ENCODE data around the gene ARHGAP24. TPM values are rescaled to one million over a fixed set of nuclear protein-coding genes. Genes with fewer than 3 reads are reported as not detected.

Gene ARHGAP24
- total RNA-seq, 1 experiment from 2014 or later: 1.3 TPM

DNA sequence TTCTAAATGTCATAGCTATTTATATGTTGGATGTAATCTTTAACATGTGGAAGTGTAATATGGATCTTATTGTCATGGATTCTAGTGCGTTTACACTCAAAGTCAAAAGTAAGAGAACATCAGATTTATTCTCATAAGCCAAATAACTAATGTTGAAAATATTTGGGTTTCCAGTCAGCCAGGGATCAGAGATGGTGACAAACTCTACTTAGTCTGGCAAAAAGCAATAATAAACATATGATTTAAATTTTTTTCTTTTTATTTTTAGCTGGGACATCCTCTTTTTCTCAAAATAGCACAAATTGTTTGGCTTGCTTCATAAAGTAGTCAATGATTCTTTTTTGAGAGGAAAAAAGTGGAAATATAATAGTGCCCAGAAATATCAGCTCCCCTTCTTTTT lies 392.3 kb downstream of the ARHGAP24 start:
- RAD21 ChIA-PET (ENCODE audit: low non-redundant PET in 1 of 2, low total read pairs in 2 of 2, uncharacterized antibody in 2 of 2, unreplicated experiment in 2 of 2): no interaction called here
- no peaks in the 10 kb centered on the region for H3K4me1 ChIP-seq (ENCODE audit: control insufficient read depth in 1 of 2, insufficient read depth in 2 of 2, low read length in 2 of 2)
- BruUV-seq (replicated peaks): no TSS peak
- H2AFZ ChIP-seq (ENCODE audit: low read depth, low read length, poor library complexity, severe bottlenecking): no peak overlapping the region
- no peaks in the 10 kb centered on the region for H4K20me1 ChIP-seq (ENCODE audit: insufficient read depth)
- H3K4me2 ChIP-seq (ENCODE audit: low read length): no peak overlapping the region
- H3K9me3 ChIP-seq (ENCODE audit: control insufficient read depth in 1 of 2, insufficient read depth in 1 of 2, low read depth in 1 of 2, low read length in 2 of 2): no peaks in the 10 kb centered on the region
- intact Hi-C loops (cut with micrococcal nuclease): no loop called here
- POLR2A ChIA-PET: no interaction called here
- no peak for TF ChIP-seq POLR2AphosphoS5 (IDR thresholded peaks at IDR 0.05; ENCODE audit: low read depth, low read length)
- TF ChIP-seq, protein P1, sequence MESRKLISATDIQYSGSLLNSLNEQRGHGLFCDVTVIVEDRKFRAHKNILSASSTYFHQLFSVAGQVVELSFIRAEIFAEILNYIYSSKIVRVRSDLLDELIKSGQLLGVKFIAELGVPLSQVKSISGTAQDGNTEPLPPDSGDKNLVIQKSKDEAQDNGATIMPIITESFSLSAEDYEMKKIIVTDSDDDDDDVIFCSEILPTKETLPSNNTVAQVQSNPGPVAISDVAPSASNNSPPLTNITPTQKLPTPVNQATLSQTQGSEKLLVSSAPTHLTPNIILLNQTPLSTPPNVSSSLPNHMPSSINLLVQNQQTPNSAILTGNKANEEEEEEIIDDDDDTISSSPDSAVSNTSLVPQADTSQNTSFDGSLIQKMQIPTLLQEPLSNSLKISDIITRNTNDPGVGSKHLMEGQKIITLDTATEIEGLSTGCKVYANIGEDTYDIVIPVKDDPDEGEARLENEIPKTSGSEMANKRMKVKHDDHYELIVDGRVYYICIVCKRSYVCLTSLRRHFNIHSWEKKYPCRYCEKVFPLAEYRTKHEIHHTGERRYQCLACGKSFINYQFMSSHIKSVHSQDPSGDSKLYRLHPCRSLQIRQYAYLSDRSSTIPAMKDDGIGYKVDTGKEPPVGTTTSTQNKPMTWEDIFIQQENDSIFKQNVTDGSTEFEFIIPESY (IDR thresholded peaks at IDR 0.05; ENCODE audit: extremely low read depth, insufficient replicate concordance, low read length): no peak
- TF ChIP-seq, protein P2, sequence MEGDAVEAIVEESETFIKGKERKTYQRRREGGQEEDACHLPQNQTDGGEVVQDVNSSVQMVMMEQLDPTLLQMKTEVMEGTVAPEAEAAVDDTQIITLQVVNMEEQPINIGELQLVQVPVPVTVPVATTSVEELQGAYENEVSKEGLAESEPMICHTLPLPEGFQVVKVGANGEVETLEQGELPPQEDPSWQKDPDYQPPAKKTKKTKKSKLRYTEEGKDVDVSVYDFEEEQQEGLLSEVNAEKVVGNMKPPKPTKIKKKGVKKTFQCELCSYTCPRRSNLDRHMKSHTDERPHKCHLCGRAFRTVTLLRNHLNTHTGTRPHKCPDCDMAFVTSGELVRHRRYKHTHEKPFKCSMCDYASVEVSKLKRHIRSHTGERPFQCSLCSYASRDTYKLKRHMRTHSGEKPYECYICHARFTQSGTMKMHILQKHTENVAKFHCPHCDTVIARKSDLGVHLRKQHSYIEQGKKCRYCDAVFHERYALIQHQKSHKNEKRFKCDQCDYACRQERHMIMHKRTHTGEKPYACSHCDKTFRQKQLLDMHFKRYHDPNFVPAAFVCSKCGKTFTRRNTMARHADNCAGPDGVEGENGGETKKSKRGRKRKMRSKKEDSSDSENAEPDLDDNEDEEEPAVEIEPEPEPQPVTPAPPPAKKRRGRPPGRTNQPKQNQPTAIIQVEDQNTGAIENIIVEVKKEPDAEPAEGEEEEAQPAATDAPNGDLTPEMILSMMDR (IDR thresholded peaks at IDR 0.05 in 2 of 3, conservative IDR thresholded peaks at IDR 0.05 in 1 of 3; ENCODE audit: borderline replicate concordance in 1 of 3, insufficient read depth in 1 of 3, low read depth in 2 of 3, low read length in 2 of 3): no peak
- TF ChIP-seq JUND (IDR thresholded peaks at IDR 0.05): no peak
- no peak for TF ChIP-seq EGR1 (IDR thresholded peaks at IDR 0.05; ENCODE audit: low read depth)
- TF ChIP-seq, protein P3, sequence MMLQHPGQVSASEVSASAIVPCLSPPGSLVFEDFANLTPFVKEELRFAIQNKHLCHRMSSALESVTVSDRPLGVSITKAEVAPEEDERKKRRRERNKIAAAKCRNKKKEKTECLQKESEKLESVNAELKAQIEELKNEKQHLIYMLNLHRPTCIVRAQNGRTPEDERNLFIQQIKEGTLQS (IDR thresholded peaks at IDR 0.05): no peak
- no peak for TF ChIP-seq EZH2 (IDR thresholded peaks at IDR 0.05)
- no peaks in the 10 kb centered on the region for H3K9me2 ChIP-seq (ENCODE audit: insufficient read depth)
- H3K9ac ChIP-seq (ENCODE audit: low read length): no peak overlapping the region
- CTCF ChIA-PET: no interaction called here
- H3K36me3 ChIP-seq (ENCODE audit: control insufficient read depth in 1 of 2, insufficient read depth in 2 of 2, low read length in 2 of 2): no peaks in the 10 kb centered on the region
- H3K79me2 ChIP-seq (ENCODE audit: insufficient read depth, low read length): no peaks in the 10 kb centered on the region
- H3K27me3 ChIP-seq (ENCODE audit: insufficient read depth, low read length): no peaks in the 10 kb centered on the region
- H3K27ac ChIP-seq (ENCODE audit: low read depth, low read length): no peak overlapping the region
- no peak overlapping the region for H3K4me3 ChIP-seq (replicated peaks in 1 of 2; ENCODE audit: low read depth in 1 of 2, low read length in 2 of 2)
- DNase-seq (ENCODE audit: low read depth, low spot score) (no peak), ATAC-seq (no peak)
